K562 (cell line): ENCODE results near the gene RUNX1. TPM values are rescaled to one million over a fixed set of nuclear protein-coding genes. Genes with fewer than 3 reads are reported as not detected.

Source experiments
- ATAC-seq: fragments of 200-7000 bp; cut with Tn5 transposase; 3 replicates; pipeline ENCODE4 v1.9.1; 2020; ENCODE audit warnings: moderate library complexity
- BruUV-seq: library from RNA; stranded (reverse); fragments of 400-500 nt; replicated peaks from 2 replicates; lab custom pipeline; 2021; lab: Mats Ljungman, UMichigan
- CTCF ChIA-PET: fragments of 300-600 bp; formaldehyde crosslinking; extraction: SDS; loops from one replicate; lab custom pipeline; 2021; ENCODE audit warnings: low intra/inter-chr PET ratio; lab: Yijun Ruan, JAX
- POLR2A ChIA-PET: fragments of 300-600, 350-650 bp; sonication (Branson Sonifier 250); formaldehyde crosslinking; extraction: SDS; loops from one replicate; lab custom pipeline; 2021; ENCODE audit warnings: antibody characterized with exemption, inconsistent platforms; lab: Yijun Ruan, JAX
- DNase-seq, 4 experiments: peaks; one replicate each; pipeline versions ENCODE4 v3.0.0 to v3.0.0-alpha.2; 2011 to 2018; ENCODE audit warnings: low spot score in 3 of 4, mixed read lengths in 3 of 4; ENCODE audit errors: extremely low read depth in 1 of 4
- FAIRE-seq: peaks from 2 replicates; lab custom pipeline; 2011; peaks lifted over from hg19 to GRCh38; lab: Jason Lieb, UNC
- H2AFZ ChIP-seq: 2 replicates; pipeline ENCODE4 v1.6.0; 2011; ENCODE audit warnings: low read depth, low read length, control low read depth, inconsistent platforms
- H3K27ac ChIP-seq: fragments of 200-600 bp; 3 replicates; pipeline ENCODE4 v1.8.0; 2011; ENCODE audit warnings: low read depth, mild to moderate bottlenecking, control low read depth, inconsistent platforms, low read length, moderate library complexity, mixed read lengths; ENCODE audit errors: extremely low read depth
- H3K27me3 ChIP-seq, 2 experiments: fragments of 300-600 bp in 1 of 2; 2 replicates in 1 of 2; 3 replicates in 1 of 2; pipeline versions ENCODE4 v1.6.0 to v1.8.0; 2011; ENCODE audit warnings: inconsistent platforms in 2 of 2, low read length in 2 of 2, mild to moderate bottlenecking in 1 of 2, mixed read lengths in 1 of 2, moderate library complexity in 1 of 2; ENCODE audit not compliant: control insufficient read depth in 2 of 2, insufficient read depth in 2 of 2
- H3K36me3 ChIP-seq: fragments of 300-600 bp; 3 replicates; pipeline ENCODE4 v1.8.0; 2011; ENCODE audit warnings: mild to moderate bottlenecking, low read length, inconsistent platforms; ENCODE audit not compliant: control insufficient read depth, insufficient read depth
- H3K4me1 ChIP-seq, 2 experiments: fragments of 200-600 bp in 1 of 2; replicated peaks in 1 of 2; 2 replicates in 1 of 2; 3 replicates in 1 of 2; pipeline versions ENCODE4 v1.5.1 to v1.8.0; 2011; ENCODE audit warnings: inconsistent platforms in 2 of 2, low read length in 2 of 2, mild to moderate bottlenecking in 1 of 2, mixed read lengths in 1 of 2, moderate library complexity in 1 of 2; ENCODE audit not compliant: control insufficient read depth in 2 of 2, insufficient read depth in 2 of 2
- H3K4me2 ChIP-seq: 2 replicates; pipeline ENCODE4 v1.6.1; 2011; ENCODE audit warnings: low read length, control low read depth, inconsistent platforms, mixed read lengths; ENCODE audit not compliant: insufficient read depth
- H3K4me3 ChIP-seq: fragments of 200-600 bp; sonication (generic), shearing (Covaris generic); 2 replicates; pipeline ENCODE4 v1.5.1; 2016; ENCODE audit warnings: control low read depth, inconsistent platforms
- H3K79me2 ChIP-seq: fragments of 200-600 bp; 3 replicates; pipeline ENCODE4 v1.8.0; 2011; ENCODE audit warnings: low read length, inconsistent platforms; ENCODE audit not compliant: control insufficient read depth, insufficient read depth
- H3K9ac ChIP-seq, 2 experiments: 2 replicates each; pipeline versions ENCODE4 v1.6.0 to v1.6.1; 2011; ENCODE audit warnings: low read depth in 2 of 2, low read length in 2 of 2, control low read depth in 1 of 2, inconsistent platforms in 1 of 2, mild to moderate bottlenecking in 1 of 2, mixed read lengths in 1 of 2; ENCODE audit not compliant: insufficient read depth in 1 of 2
- H3K9me1 ChIP-seq: one replicate; pipeline ENCODE4 v1.6.0; 2011; ENCODE audit warnings: inconsistent platforms, mild to moderate bottlenecking, low read length, moderate library complexity; ENCODE audit not compliant: control insufficient read depth, insufficient read depth
- H3K9me3 ChIP-seq: replicated peaks from 2 replicates; pipeline ENCODE4 v1.5.1; 2011; ENCODE audit warnings: low read depth, low read length, inconsistent platforms; ENCODE audit not compliant: control insufficient read depth, insufficient read depth
- H4K20me1 ChIP-seq: replicated peaks from 2 replicates; pipeline ENCODE4 v1.6.1; 2011; ENCODE audit warnings: low read length, inconsistent platforms, mixed read lengths; ENCODE audit not compliant: control insufficient read depth, insufficient read depth
- CSDE1 ChIP-seq, 2 experiments: fragments of 450-650 bp; IDR thresholded peaks; 2 replicates each; pipeline ENCODE4 v1.6.1; 2016; ENCODE audit warnings: mild to moderate bottlenecking in 1 of 2
- FOSL1 ChIP-seq: fragments of 200-800 bp; sonication (Bioruptor generic); conservative IDR thresholded peaks from 2 replicates; pipeline ENCODE4 v1.6.1; 2016; ENCODE audit warnings: missing genetic modification characterization, missing compliant biosample characterization
- KAT8 ChIP-seq: fragments of 450-650 bp; IDR thresholded peaks from 2 replicates; pipeline ENCODE4 v1.6.1; 2016; ENCODE audit warnings: low read depth, mild to moderate bottlenecking
- PPARD ChIP-seq: fragments of 250-450 bp; sonication (Bioruptor Pico); IDR thresholded peaks from 2 replicates; pipeline ENCODE4 v1.8.0; 2022; ENCODE audit warnings: inconsistent platforms, mild to moderate bottlenecking, moderate library complexity
- ZNF165 ChIP-seq: fragments of 250-450 bp; sonication (Bioruptor Pico); IDR thresholded peaks from 2 replicates; pipeline ENCODE4 v1.4.0; 2020; ENCODE audit warnings: borderline replicate concordance
- ZNF77 ChIP-seq: fragments of 250-450 bp; sonication (Bioruptor Pico); IDR thresholded peaks from 2 replicates; pipeline ENCODE4 v1.5.0; 2020
- WGBS: fragments of 100-300 bp; shearing (Covaris generic); methylation state at CpG from one replicate; pipeline ENCODE4 v1.1.6; 2016; ENCODE audit warnings: low coverage, mixed read lengths; ENCODE audit not compliant: insufficient coverage; ENCODE audit errors: missing lambda C conversion rate; 5-methylcytosine and 5-hydroxymethylcytosine counted together
- in situ Hi-C: fragments of 300-500 bp; cut with MboI; formaldehyde crosslinking; loops from 4 replicates; pipeline ENCODE4 v1.15.0; 2018; ENCODE audit warnings: inconsistent platforms, mixed read lengths
- intact Hi-C: fragments of 100-400 bp; cut with micrococcal nuclease; formaldehyde crosslinking; loops from 2 replicates; pipeline ENCODE4 v1.14.2; 2022
- polyA plus RNA-seq, 8 experiments: library from polyadenylated mRNA; depleted of rRNA in 4 of 8; stranded (reverse) in 5 of 8; unstranded in 3 of 8; fragments of >200 nt; fragmentation: Nextera tagmentation in 2 of 8; fragmentation: Illumina TruSeq in 1 of 8; extraction: Ambion mirVana in 2 of 8; extraction: Trizol in 1 of 8; gene quantifications; 2 replicates each; pipeline versions ENCODE4 v1.2.1 to v1.2.3, GENCODE V29; 2011 to 2014; ENCODE audit warnings: inconsistent platforms in 1 of 8, missing spikeins in 1 of 8
- total RNA-seq, 7 experiments: library from RNA; depleted of rRNA in 6 of 7; stranded (reverse); fragments of >200 nt in 6 of 7; fragmentation: Illumina TruSeq in 2 of 7; extraction: Trizol in 2 of 7; gene quantifications; 2 replicates each; pipeline versions ENCODE4 v1.2.1 to v1.2.3, GENCODE V29; 2011 to 2021; ENCODE audit warnings: low replicate concordance in 1 of 7

Gene RUNX1
- total and polyA plus RNA-seq, 9 of the 15 experiments (the other 6 are each of a cell fraction or from before 2014, with no cell fraction given), result 2.2 to 68.6 (median 17.8) TPM

DNA sequence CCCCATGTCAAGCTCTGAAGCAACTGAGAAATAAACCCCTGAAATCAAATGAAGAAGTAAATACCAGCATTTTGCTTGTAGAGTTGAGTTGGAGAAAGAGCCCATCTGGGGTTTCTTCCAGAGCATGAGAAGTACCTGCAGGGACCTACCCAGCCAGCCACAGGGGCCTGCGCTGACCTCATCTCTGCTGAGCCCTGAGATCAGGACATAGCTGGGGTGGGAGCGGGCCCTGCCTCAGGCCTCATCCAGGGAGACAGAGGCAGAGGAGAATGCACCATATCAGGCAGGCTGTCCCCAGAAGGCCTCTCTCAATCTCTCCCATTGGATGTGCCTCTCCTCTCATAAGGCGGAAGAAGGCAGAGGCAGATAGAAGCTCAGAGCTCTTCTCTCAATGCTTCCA is 27.6 kb downstream of the RUNX1 start (continued):
- TF ChIP-seq ZNF165 (no peak), CSDE1 (IDR thresholded peaks at IDR 0.05) (no peak), KAT8 (no peak), PPARD (CRISPR knock-in tag) (no peak)

DNA sequence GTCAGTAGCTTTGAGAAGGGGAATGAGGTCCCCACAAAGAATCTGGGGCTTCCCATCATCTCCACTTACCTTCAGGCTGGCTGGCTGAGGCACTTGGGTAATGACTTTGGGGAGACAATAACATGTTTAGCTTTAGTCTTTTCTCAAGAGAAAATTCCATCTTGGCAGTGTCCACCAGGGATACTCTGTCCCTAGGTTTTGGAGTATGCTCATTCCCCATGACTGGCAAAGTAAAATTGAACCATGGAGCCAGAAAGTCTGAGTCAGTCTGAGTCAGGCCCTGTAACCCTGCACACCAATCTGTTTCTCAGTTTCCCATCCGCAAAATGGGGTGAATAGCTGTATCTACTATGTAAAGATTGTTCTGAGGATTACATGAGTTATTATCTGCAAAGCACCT is 28.2 kb downstream of the RUNX1 start:
- no peak for DNase-seq
- no peak overlapping the region for H2AFZ ChIP-seq
- no peak overlapping the region for H3K9ac ChIP-seq
- BruUV-seq, result no TSS peak
- H3K9me3 ChIP-seq, result no peaks in the 10 kb centered on the region
- H3K9me1 ChIP-seq, result no peaks in the 10 kb centered on the region
- H3K4me1 ChIP-seq, result peaks cover 10 to 33% of the 10 kb centered on the region in 2 experiments
- no peaks in the 10 kb centered on the region for H4K20me1 ChIP-seq
- CTCF ChIA-PET, result no interaction called here
- TF ChIP-seq FOSL1 (tag) (0 out of 2 replicates have a peak, but pooled peaks have one; percentile 23), ZNF77 (CRISPR knock-in tag) (no peak)
- TF ChIP-seq, all 486 proteins: peak for 1
- Histone ChIP-seq H3K4me3 (no peak overlapping the region), H3K4me2 (no peak overlapping the region), H3K27ac (no peak overlapping the region), H3K79me2 (peaks cover 16% of the 10 kb centered on the region), H3K27me3 (no peaks in the 10 kb centered on the region), H3K36me3 (no peaks in the 10 kb centered on the region)
- POLR2A ChIA-PET, result interaction anchor here (0.9 to 2.1 kb wide), 3 partner anchors 9 to 133 kb away, joined by 3 to 6 read pairs (median 5); no protein-coding TSS in a partner anchor
- ATAC-seq (no peak), FAIRE-seq (no peak)
- intact Hi-C loops (no loop called here), in situ Hi-C loops (no loop called here)
- WGBS, result 84% methylated on average over 1 of the region's 1 CpG
